Measurements from ENCODE around the gene ANKRD2. TPM values are rescaled to one million over a fixed set of nuclear protein-coding genes. Genes with fewer than 3 reads are reported as not detected.

ANKRD2 gene
- total RNA-seq, 4 donors from 2014 or later: 0.22 to 1.0 TPM; not detected in 2

- Histone ChIP-seq H3K4me3 (no peak overlapping the region), H3K4me1 (peaks cover 0 to 9% (median under 1%) of the 10 kb centered on the region in 4 donors), H3K9me3 (no peaks in the 10 kb centered on the region), H3K27ac (no peak overlapping the region), H3K27me3 (no peaks in the 10 kb centered on the region), H3K36me3 (no peaks in the 10 kb centered on the region)
- TF ChIP-seq EP300 (IDR thresholded peaks at IDR 0.05): no peak
- no peak for TF ChIP-seq CTCF (IDR thresholded peaks at IDR 0.05)
- no peak for TF ChIP-seq POLR2A (IDR thresholded peaks at IDR 0.05)
- DNase-seq (ENCODE audit: low spot score in 2 of 2): no peak
- 73 to 77% methylated on average over 21 of the region's 21 CpGs for WGBS, 2 donors
Measured at GRCh38 chr10:97601268-97602215, 29.0 kb downstream of the ANKRD2 start.

GRCh38 chr10:97607095-97607636, 34.6 kb downstream of the ANKRD2 start:
- Histone ChIP-seq H3K36me3 (no peaks in the 10 kb centered on the region), H3K4me3 (no peak overlapping the region), H3K4me1 (peaks cover 0 to 4% (median 0%) of the 10 kb centered on the region in 4 donors), H3K27ac (no peak overlapping the region), H3K9me3 (no peaks in the 10 kb centered on the region), H3K27me3 (no peaks in the 10 kb centered on the region)
- WGBS, 2 donors: 84 to 98% methylated on average over 4 to 5 of the region's 5 CpGs
- no peak for TF ChIP-seq POLR2A (IDR thresholded peaks at IDR 0.05)
- TF ChIP-seq EP300 (IDR thresholded peaks at IDR 0.05): no peak
- TF ChIP-seq CTCF (IDR thresholded peaks at IDR 0.05): no peak
- no peak for DNase-seq (ENCODE audit: low spot score in 2 of 2)

GRCh38 chr10:97608991-97609561, 36.5 kb downstream of the ANKRD2 start:
- 66 to 82% methylated on average over 8 to 13 of the region's 13 CpGs for WGBS, 2 donors
- Histone ChIP-seq H3K4me1 (peaks cover 0 to 4% (median 0%) of the 10 kb centered on the region in 4 donors), H3K36me3 (peaks cover 0 to 5% (median 0%) of the 10 kb centered on the region in 3 donors), H3K27me3 (no peaks in the 10 kb centered on the region), H3K4me3 (no peak overlapping the region), H3K9me3 (no peaks in the 10 kb centered on the region), H3K27ac (no peak overlapping the region)
- DNase-seq (ENCODE audit: low spot score in 2 of 2): no peak
- TF ChIP-seq POLR2A (IDR thresholded peaks at IDR 0.05): no peak

GRCh38 chr10:97611473-97611872, 38.9 kb downstream of the ANKRD2 start:
- Histone ChIP-seq H3K27me3 (no peaks in the 10 kb centered on the region), H3K4me3 (no peak overlapping the region), H3K4me1 (peaks cover 0 to 4% (median 0%) of the 10 kb centered on the region in 4 donors), H3K27ac (no peak overlapping the region), H3K36me3 (peaks cover 0 to 27% (median 0%) of the 10 kb centered on the region in 3 donors), H3K9me3 (no peaks in the 10 kb centered on the region)
- DNase-seq (ENCODE audit: low spot score in 2 of 2): no peak
- TF ChIP-seq EP300 (IDR thresholded peaks at IDR 0.05) (no peak), CTCF (IDR thresholded peaks at IDR 0.05) (no peak), POLR2A (IDR thresholded peaks at IDR 0.05) (no peak)
- 83 to 85% methylated on average over 12 of the region's 12 CpGs for WGBS, 2 donors

GRCh38 chr10:97612386-97612785, 39.8 kb downstream of the ANKRD2 start:
- H3K4me1 ChIP-seq: peaks cover 0 to 4% (median 0%) of the 10 kb centered on the region in 4 donors
- WGBS, 2 donors: 13 to 29% methylated on average over 2 of the region's 2 CpGs
- H3K9me3 ChIP-seq: no peaks in the 10 kb centered on the region
- peak in 1 of 2 donors; percentile 17 for DNase-seq (ENCODE audit: low spot score in 2 of 2)
- H3K36me3 ChIP-seq: peaks cover 0 to 33% (median 0%) of the 10 kb centered on the region in 3 donors
- H3K27me3 ChIP-seq: no peaks in the 10 kb centered on the region
- H3K4me3 ChIP-seq: no peak overlapping the region
- no peak overlapping the region for H3K27ac ChIP-seq
- TF ChIP-seq EP300 (IDR thresholded peaks at IDR 0.05) (no peak), CTCF (IDR thresholded peaks at IDR 0.05) (peak; percentile 5 to 63 (median 19)), POLR2A (IDR thresholded peaks at IDR 0.05) (no peak)
